ENCODE measurements around the gene SLC39A3. TPM values are rescaled to one million over a fixed set of nuclear protein-coding genes. Genes with fewer than 3 reads are reported as not detected.

SLC39A3 gene
- total RNA-seq, 1 donor from 2014 or later, result 24.0 TPM

DNA sequence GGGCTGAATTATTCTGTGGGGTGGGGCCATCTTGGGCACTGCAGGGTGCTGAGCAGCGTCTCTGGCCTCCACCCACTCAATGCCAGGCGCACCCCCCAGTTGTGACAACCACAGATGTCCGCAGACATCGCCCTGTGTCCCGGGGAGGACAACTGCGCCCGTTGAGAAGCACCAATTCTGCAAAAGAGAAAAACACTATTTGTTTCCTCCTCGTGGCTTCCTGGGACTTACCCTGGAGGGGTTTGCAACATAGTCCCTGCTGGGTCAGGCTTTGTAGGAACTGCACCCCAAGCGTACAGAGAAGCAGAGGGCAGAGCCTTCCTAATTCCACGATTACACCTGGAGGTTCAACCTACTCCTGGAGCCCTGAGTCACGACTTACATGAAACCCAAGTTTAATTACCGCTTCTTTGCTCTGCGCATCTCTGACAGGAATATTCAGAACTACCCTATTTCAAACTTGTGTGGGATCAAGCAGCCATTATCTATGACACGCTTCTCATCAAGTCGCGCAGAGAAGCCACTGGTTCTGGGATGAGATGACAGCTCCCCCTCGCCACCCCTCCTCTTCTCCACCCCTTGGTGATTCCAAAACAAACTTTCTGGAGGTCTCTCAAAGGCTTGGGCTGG, 11.1 kb upstream of the SLC39A3 start:
- Histone ChIP-seq H3K4me3 (ENCODE audit: low read depth, low read length) (no peak overlapping the region), H3K27me3 (ENCODE audit: control insufficient read depth, insufficient read depth, low read length) (no peaks in the 10 kb centered on the region), H3K36me3 (ENCODE audit: control insufficient read depth, insufficient read depth, low read length) (peaks cover 5% of the 10 kb centered on the region)
- FAIRE-seq (no peak), DNase-seq (ENCODE audit: low read depth) (no peak)
- TF ChIP-seq, protein P1, sequence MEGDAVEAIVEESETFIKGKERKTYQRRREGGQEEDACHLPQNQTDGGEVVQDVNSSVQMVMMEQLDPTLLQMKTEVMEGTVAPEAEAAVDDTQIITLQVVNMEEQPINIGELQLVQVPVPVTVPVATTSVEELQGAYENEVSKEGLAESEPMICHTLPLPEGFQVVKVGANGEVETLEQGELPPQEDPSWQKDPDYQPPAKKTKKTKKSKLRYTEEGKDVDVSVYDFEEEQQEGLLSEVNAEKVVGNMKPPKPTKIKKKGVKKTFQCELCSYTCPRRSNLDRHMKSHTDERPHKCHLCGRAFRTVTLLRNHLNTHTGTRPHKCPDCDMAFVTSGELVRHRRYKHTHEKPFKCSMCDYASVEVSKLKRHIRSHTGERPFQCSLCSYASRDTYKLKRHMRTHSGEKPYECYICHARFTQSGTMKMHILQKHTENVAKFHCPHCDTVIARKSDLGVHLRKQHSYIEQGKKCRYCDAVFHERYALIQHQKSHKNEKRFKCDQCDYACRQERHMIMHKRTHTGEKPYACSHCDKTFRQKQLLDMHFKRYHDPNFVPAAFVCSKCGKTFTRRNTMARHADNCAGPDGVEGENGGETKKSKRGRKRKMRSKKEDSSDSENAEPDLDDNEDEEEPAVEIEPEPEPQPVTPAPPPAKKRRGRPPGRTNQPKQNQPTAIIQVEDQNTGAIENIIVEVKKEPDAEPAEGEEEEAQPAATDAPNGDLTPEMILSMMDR (IDR thresholded peaks at IDR 0.05; ENCODE audit: insufficient read depth, low read length, severe bottlenecking), result no peak

DNA sequence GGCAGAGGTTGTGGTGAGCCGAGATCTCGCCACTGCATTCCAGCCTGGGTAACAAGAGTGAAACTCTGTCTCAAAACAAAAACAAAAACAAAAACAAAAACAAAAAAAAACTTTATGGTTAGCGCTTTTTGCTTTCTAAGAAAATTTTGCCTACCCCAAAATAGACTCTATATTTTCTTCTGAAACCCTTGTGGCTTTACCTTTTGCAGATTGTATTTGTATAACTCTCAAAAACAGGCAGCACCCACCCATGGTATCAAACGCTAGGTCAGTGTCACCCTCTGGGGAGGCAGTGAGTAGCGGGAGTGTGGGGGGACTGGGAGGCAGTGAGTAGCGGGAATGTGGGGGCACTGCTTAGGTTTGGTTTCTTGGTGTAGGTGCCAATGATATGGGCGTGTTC, 7.5 kb upstream of the SLC39A3 start:
- FAIRE-seq (no peak), DNase-seq (ENCODE audit: low read depth) (no peak)
- no peaks in the 10 kb centered on the region for H3K36me3 ChIP-seq (ENCODE audit: control insufficient read depth, insufficient read depth, low read length)
- no peak overlapping the region for H3K4me3 ChIP-seq (ENCODE audit: low read depth, low read length)
- TF ChIP-seq, protein P1 (IDR thresholded peaks at IDR 0.05; ENCODE audit: insufficient read depth, low read length, severe bottlenecking), result no peak
- H3K27me3 ChIP-seq (ENCODE audit: control insufficient read depth, insufficient read depth, low read length), result no peaks in the 10 kb centered on the region

DNA sequence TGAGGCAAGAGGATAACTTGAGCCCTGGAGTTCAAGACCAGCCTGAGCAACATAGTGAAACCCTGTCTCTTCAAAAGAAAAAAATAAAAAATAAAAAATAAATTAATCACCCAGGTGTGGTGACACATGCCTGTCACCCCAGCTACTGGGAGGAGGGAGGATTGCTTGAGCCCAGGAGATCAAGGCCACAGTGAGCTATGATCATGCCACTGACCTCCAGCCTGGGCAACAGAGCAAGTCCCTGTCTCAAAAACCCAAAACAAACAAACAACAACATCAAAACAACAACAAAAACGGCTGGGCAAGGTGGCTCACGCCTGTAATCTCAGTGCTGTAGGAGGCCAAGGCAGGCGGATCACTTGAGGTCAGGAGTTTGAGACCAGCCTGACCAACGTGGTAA, 4.3 kb upstream of the SLC39A3 start:
- Histone ChIP-seq H3K36me3 (ENCODE audit: control insufficient read depth, insufficient read depth, low read length) (no peaks in the 10 kb centered on the region), H3K27me3 (ENCODE audit: control insufficient read depth, insufficient read depth, low read length) (no peaks in the 10 kb centered on the region), H3K4me3 (ENCODE audit: low read depth, low read length) (no peak overlapping the region)
- TF ChIP-seq, protein P1 (IDR thresholded peaks at IDR 0.05; ENCODE audit: insufficient read depth, low read length, severe bottlenecking), result no peak
- no peak for FAIRE-seq
- no peak for DNase-seq (ENCODE audit: low read depth)

DNA sequence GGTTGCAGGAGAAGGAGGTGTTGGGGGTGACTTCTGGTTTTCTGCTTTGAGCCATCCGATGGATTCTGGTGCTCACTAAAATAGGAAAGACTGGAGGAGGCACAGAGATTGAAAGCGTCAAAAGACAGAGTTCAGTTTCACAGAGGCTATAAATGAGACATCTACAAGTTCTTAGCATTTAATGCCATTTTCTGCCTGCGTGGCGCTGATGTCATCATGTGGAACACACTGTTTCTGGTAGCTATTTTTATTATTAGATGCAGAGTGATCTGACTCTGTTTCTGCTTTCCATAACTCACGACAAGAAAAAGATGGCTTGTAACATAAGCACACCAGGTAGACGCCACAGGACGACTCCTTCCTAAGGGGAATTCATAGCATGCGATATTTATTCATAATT, 3.3 kb upstream of the SLC39A3 start:
- Histone ChIP-seq H3K36me3 (ENCODE audit: control insufficient read depth, insufficient read depth, low read length) (no peaks in the 10 kb centered on the region), H3K4me3 (ENCODE audit: low read depth, low read length) (no peak overlapping the region), H3K27me3 (ENCODE audit: control insufficient read depth, insufficient read depth, low read length) (no peaks in the 10 kb centered on the region)
- no peak for FAIRE-seq
- no peak for DNase-seq (ENCODE audit: low read depth)
- TF ChIP-seq, protein P1 (IDR thresholded peaks at IDR 0.05; ENCODE audit: insufficient read depth, low read length, severe bottlenecking), result no peak

DNA sequence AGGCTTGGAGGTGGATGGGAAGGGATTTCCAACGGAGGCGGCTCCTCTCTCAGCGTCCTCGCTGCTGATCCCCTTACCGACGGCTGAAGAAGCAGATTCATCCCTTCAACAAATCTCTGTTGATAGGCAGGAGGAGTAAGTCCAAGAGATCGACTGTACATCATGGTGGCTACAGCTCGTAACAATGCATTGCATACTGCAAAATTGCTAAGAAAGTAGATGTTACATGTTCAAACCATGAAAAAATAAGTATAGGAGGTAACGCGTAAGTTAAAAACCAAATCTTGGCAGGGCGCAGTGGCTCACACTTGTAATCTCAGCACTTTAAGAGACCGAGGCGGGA, 468 bp upstream of the SLC39A3 start:
- no peak for FAIRE-seq
- no peaks in the 10 kb centered on the region for H3K27me3 ChIP-seq (ENCODE audit: control insufficient read depth, insufficient read depth, low read length)
- peaks cover 12% of the 10 kb centered on the region for H3K36me3 ChIP-seq (ENCODE audit: control insufficient read depth, insufficient read depth, low read length)
- no peak overlapping the region for H3K4me3 ChIP-seq (ENCODE audit: low read depth, low read length)
- no peak for DNase-seq (ENCODE audit: low read depth)
- TF ChIP-seq, protein P1 (IDR thresholded peaks at IDR 0.05; ENCODE audit: insufficient read depth, low read length, severe bottlenecking), result no peak

DNA sequence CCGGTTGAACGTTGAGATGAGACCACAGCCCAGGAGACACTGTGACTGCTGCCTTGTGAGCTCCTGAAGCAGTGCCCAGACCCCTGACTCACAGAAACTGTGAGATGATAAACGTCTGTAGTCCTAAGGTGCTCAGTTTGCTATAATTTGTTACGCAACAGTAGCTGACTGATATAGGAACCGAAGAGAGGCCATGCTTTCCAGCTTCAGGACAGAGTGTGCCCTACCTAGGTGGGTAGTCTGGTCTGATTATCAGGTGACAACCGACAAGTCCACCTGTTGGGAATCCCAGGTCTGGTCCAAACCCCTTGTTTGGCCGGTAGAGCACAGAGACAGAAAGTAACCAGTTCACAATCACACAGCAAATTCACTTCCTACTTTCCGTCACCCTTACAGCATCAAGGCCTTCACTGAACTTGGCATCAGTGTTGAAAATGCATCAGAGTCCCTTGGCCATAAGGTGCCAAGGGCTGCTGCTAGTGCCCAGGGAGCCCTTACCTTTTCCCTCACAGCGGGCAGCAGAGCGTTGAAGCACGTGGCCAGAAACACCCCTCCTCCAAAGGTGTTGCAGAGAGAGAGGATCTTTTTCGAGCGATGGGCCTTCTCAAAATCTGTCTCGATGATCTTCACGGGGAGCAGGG, 3.1 kb downstream of the SLC39A3 start:
- peaks cover 12% of the 10 kb centered on the region for H3K36me3 ChIP-seq (ENCODE audit: control insufficient read depth, insufficient read depth, low read length)
- TF ChIP-seq, protein P1 (IDR thresholded peaks at IDR 0.05; ENCODE audit: insufficient read depth, low read length, severe bottlenecking), result no peak
- FAIRE-seq (peak; percentile 70), DNase-seq (ENCODE audit: low read depth) (no peak)
- no peak overlapping the region for H3K4me3 ChIP-seq (ENCODE audit: low read depth, low read length)
- no peaks in the 10 kb centered on the region for H3K27me3 ChIP-seq (ENCODE audit: control insufficient read depth, insufficient read depth, low read length)
